IMR-90 (cell line): Measurements from ENCODE around the gene PAQR5. TPM values are rescaled to one million over a fixed set of nuclear protein-coding genes. Genes with fewer than 3 reads are reported as not detected.
"Not testable (repeated sequence)": the region's sequence is repeated elsewhere in the genome, so short reads cannot be mapped to it uniquely, and the experiment has no call there.

Experiments
- ATAC-seq: fragments of 200-7000 bp; cut with Tn5 transposase; 2 replicates; pipeline ENCODE4 v1.9.1; 2020; ENCODE audit warnings: low read depth, mild to moderate bottlenecking, moderate library complexity
- BruUV-seq: library from RNA; stranded (reverse); fragments of 400-500 nt; replicated peaks from 2 replicates; lab custom pipeline; 2021; lab: Mats Ljungman, UMichigan
- CTCF ChIA-PET: fragments of 300-600 bp; formaldehyde crosslinking; extraction: SDS; loops from one replicate; lab custom pipeline; 2021; ENCODE audit warnings: antibody characterized with exemption; lab: Yijun Ruan, JAX
- POLR2A ChIA-PET: fragments of 300-600 bp; sonication (Branson Sonifier 250); formaldehyde crosslinking; loops from one replicate; lab custom pipeline; 2022; ENCODE audit warnings: antibody characterized with exemption; ENCODE audit not compliant: unreplicated experiment; lab: Charles Lee
- DNase-seq: peaks from one replicate; pipeline ENCODE4 v3.0.0; 2013
- H2AFZ ChIP-seq: replicated peaks from 2 replicates; pipeline ENCODE3; 2013; ENCODE audit warnings: low read length, mild to moderate bottlenecking; ENCODE audit not compliant: poor library complexity
- H2AK5ac ChIP-seq: 2 replicates; pipeline ENCODE4 v1.6.1; 2013; ENCODE audit warnings: low read depth, low read length, inconsistent platforms
- H2AK9ac ChIP-seq: replicated peaks from 2 replicates; pipeline ENCODE3; 2013; ENCODE audit warnings: mild to moderate bottlenecking, low read depth, low read length, moderate library complexity; ENCODE audit not compliant: poor library complexity
- H2BK120ac ChIP-seq: 2 replicates; pipeline ENCODE4 v1.6.1; 2013; ENCODE audit warnings: low read depth, low read length, inconsistent platforms
- H2BK15ac ChIP-seq: 3 replicates; pipeline ENCODE4 v1.6.1; 2013; ENCODE audit warnings: low read depth, low read length, inconsistent platforms
- H2BK20ac ChIP-seq: 2 replicates; pipeline ENCODE4 v1.6.1; 2013; ENCODE audit warnings: low read depth, mild to moderate bottlenecking, inconsistent platforms, low read length, moderate library complexity
- H2BK5ac ChIP-seq: 2 replicates; pipeline ENCODE4 v1.6.1; 2013; ENCODE audit warnings: mild to moderate bottlenecking, low read depth, low read length, inconsistent platforms; ENCODE audit not compliant: poor library complexity, severe bottlenecking
- H3K14ac ChIP-seq: replicated peaks from 2 replicates; pipeline ENCODE4 v1.6.1; 2013; ENCODE audit warnings: low read depth, low read length, inconsistent platforms
- H3K18ac ChIP-seq: 2 replicates; pipeline ENCODE4 v1.6.1; 2013; ENCODE audit warnings: low read depth, low read length, control low read depth
- H3K23ac ChIP-seq: 2 replicates; pipeline ENCODE4 v1.6.1; 2013; ENCODE audit warnings: low read depth, low read length, inconsistent platforms
- H3K27ac ChIP-seq: 2 replicates; pipeline ENCODE4 v1.5.1; 2013; ENCODE audit warnings: mild to moderate bottlenecking, control low read depth, low read length; ENCODE audit not compliant: insufficient read depth
- H3K27me3 ChIP-seq: 2 replicates; pipeline ENCODE4 v1.6.1; 2013; ENCODE audit warnings: low read length; ENCODE audit not compliant: control insufficient read depth, insufficient read depth
- H3K36me3 ChIP-seq: 2 replicates; pipeline ENCODE4 v1.6.1; 2013; ENCODE audit warnings: low read length, mixed read lengths; ENCODE audit not compliant: control insufficient read depth, insufficient read depth
- H3K4ac ChIP-seq: 2 replicates; pipeline ENCODE4 v1.6.1; 2013; ENCODE audit warnings: low read depth, low read length, inconsistent platforms
- H3K4me1 ChIP-seq: 2 replicates; pipeline ENCODE4 v1.6.1; 2013; ENCODE audit warnings: low read length, mixed read lengths; ENCODE audit not compliant: control insufficient read depth, insufficient read depth
- H3K4me2 ChIP-seq: 2 replicates; pipeline ENCODE4 v1.6.1; 2013; ENCODE audit warnings: low read depth, mild to moderate bottlenecking, control low read depth, low read length, moderate library complexity
- H3K4me3 ChIP-seq: 2 replicates; pipeline ENCODE4 v1.5.1; 2013; ENCODE audit warnings: low read depth, mild to moderate bottlenecking, control low read depth, low read length, moderate library complexity; ENCODE audit not compliant: insufficient read depth
- H3K56ac ChIP-seq: 2 replicates; pipeline ENCODE4 v1.6.1; 2013; ENCODE audit warnings: low read length, inconsistent platforms; ENCODE audit not compliant: insufficient read depth; ENCODE audit errors: extremely low read depth
- H3K79me1 ChIP-seq, 2 experiments: 2 replicates each; pipeline ENCODE4 v1.6.1; 2013; ENCODE audit warnings: low read length in 2 of 2, inconsistent platforms in 1 of 2, low read depth in 1 of 2
- H3K9ac ChIP-seq: 2 replicates; pipeline ENCODE4 v1.6.1; 2013; ENCODE audit warnings: low read depth, low read length, control low read depth
- H3K9me1 ChIP-seq: 2 replicates; pipeline ENCODE4 v1.6.1; 2013; ENCODE audit warnings: low read length, inconsistent platforms; ENCODE audit not compliant: insufficient read depth
- H3K9me3 ChIP-seq: 2 replicates; pipeline ENCODE4 v1.6.1; 2013; ENCODE audit warnings: low read length; ENCODE audit not compliant: control insufficient read depth, insufficient read depth
- H4K20me1 ChIP-seq: 2 replicates; pipeline ENCODE4 v1.6.1; 2013; ENCODE audit warnings: low read length, inconsistent platforms; ENCODE audit not compliant: insufficient read depth
- H4K5ac ChIP-seq: 2 replicates; pipeline ENCODE4 v1.6.1; 2013; ENCODE audit warnings: mild to moderate bottlenecking, low read depth, low read length, control low read depth
- H4K8ac ChIP-seq, 2 experiments: 2 replicates each; pipeline ENCODE4 v1.6.1; 2013; ENCODE audit warnings: low read depth in 2 of 2, low read length in 2 of 2, control low read depth in 1 of 2, inconsistent platforms in 1 of 2
- H4K91ac ChIP-seq: 2 replicates; pipeline ENCODE4 v1.6.1; 2013; ENCODE audit warnings: low read depth, low read length, inconsistent platforms; ENCODE audit not compliant: insufficient read depth
- WGBS, 2 experiments: methylation state at CpG; one replicate each; pipeline versions ENCODE4 v1.1.5 to v1.1.7; 2013; ENCODE audit warnings: missing lambda C conversion rate in 2 of 2; ENCODE audit not compliant: insufficient read length in 1 of 2; ENCODE audit errors: extremely low coverage in 2 of 2; 5-methylcytosine and 5-hydroxymethylcytosine counted together
- dilution Hi-C: fragments of 300-500 bp; cut with HindIII; formaldehyde crosslinking; loops from one replicate; pipeline ENCODE4 v1.14.3; 2018; ENCODE audit warnings: low sequenced_read_pairs; ENCODE audit not compliant: unreplicated experiment
- in situ Hi-C: fragments of 300-500 bp; cut with MboI; formaldehyde crosslinking; loops from 3 replicates; pipeline ENCODE4 v1.14.3; 2019; ENCODE audit warnings: low sequenced_read_pairs, inconsistent platforms, mixed read lengths
- intact Hi-C: fragments of 100-400 bp; cut with micrococcal nuclease; formaldehyde crosslinking; loops from 2 replicates; pipeline ENCODE4 v1.10.0; 2022
- polyA plus RNA-seq, 3 experiments: library from polyadenylated mRNA; depleted of rRNA; stranded (reverse); fragments of >200 nt; gene quantifications; 2 replicates each; pipeline ENCODE4 v1.2.3, GENCODE V29; 2012; ENCODE audit warnings: low replicate concordance in 1 of 3
- total RNA-seq: library from RNA; depleted of rRNA; stranded (reverse); fragments of >200 nt; gene quantifications from 2 replicates; pipeline ENCODE4 v1.2.3, GENCODE V29; 2012

The PAQR5 gene
- total and polyA plus RNA-seq, 2 of the 4 experiments (the other 2 are of a cell fraction), result 2.3 to 2.7 TPM

- H3K18ac ChIP-seq, intact Hi-C loops, H2AFZ ChIP-seq, H2BK120ac ChIP-seq, H3K36me3 ChIP-seq, H3K4me3 ChIP-seq, H3K56ac ChIP-seq, H3K79me1 ChIP-seq, H3K9ac ChIP-seq, H2BK15ac ChIP-seq, H3K14ac ChIP-seq, H4K91ac ChIP-seq, H4K20me1 ChIP-seq, H3K27ac ChIP-seq, H2BK20ac ChIP-seq, DNase-seq, in situ Hi-C loops, ATAC-seq, H2AK9ac ChIP-seq, dilution Hi-C loops, POLR2A ChIA-PET, H3K4me2 ChIP-seq, H4K5ac ChIP-seq, H2BK5ac ChIP-seq, H3K23ac ChIP-seq, BruUV-seq, H4K8ac ChIP-seq, H3K4ac ChIP-seq, H3K9me3 ChIP-seq: not testable (repeated sequence)
- H3K9me1 ChIP-seq, result peaks cover 18% of the 10 kb centered on the region
- WGBS, 2 experiments, result no CpG with 5 or more reads among the region's 8 CpGs
- peak overlapping the region; percentile 21; the same call in 1 of the 2 replicates for H2AK5ac ChIP-seq
- H3K4me1 ChIP-seq, result peaks cover 23% of the 10 kb centered on the region
- H3K27me3 ChIP-seq, result peaks cover 16% of the 10 kb centered on the region
- CTCF ChIA-PET, result interaction anchor here (0.8 kb wide), 1 partner anchor 1686 kb away, joined by 3 read pairs; no protein-coding TSS in a partner anchor
These were observed 2.4 kb downstream of the PAQR5 start for GRCh38 chr15:69301101-69301500.

GRCh38 chr15:69302087-69302486, 3.4 kb downstream of the PAQR5 start:
- H2BK20ac ChIP-seq, H3K36me3 ChIP-seq, DNase-seq, ATAC-seq, H2BK5ac ChIP-seq, intact Hi-C loops, H3K14ac ChIP-seq, dilution Hi-C loops, H3K56ac ChIP-seq, H4K5ac ChIP-seq, BruUV-seq, H4K91ac ChIP-seq, H2BK15ac ChIP-seq, H3K4me2 ChIP-seq, H2BK120ac ChIP-seq, in situ Hi-C loops, H3K18ac ChIP-seq, H3K23ac ChIP-seq, H3K79me1 ChIP-seq, H2AK9ac ChIP-seq, H3K9me3 ChIP-seq, H4K8ac ChIP-seq, H3K4ac ChIP-seq, POLR2A ChIA-PET, H4K20me1 ChIP-seq, H2AFZ ChIP-seq, H3K9ac ChIP-seq, H3K4me3 ChIP-seq, H3K27ac ChIP-seq: not testable (repeated sequence)
- H2AK5ac ChIP-seq, result 0 out of 2 replicates have a peak overlapping the region, but pooled peaks have one; percentile 4
- H3K4me1 ChIP-seq, result peaks cover 23% of the 10 kb centered on the region
- no CpG with 5 or more reads among the region's 6 CpGs for WGBS, 2 experiments
- peaks cover 18% of the 10 kb centered on the region for H3K9me1 ChIP-seq
- CTCF ChIA-PET, result interaction anchor here (0.8 kb wide), 1 partner anchor 1687 kb away, joined by 3 read pairs; no protein-coding TSS in a partner anchor
- H3K27me3 ChIP-seq, result peaks cover 16% of the 10 kb centered on the region
